Ascending aorta (tissue), 2 donors: ENCODE results near the gene PTPRN2. TPM values are rescaled to one million over a fixed set of nuclear protein-coding genes. Genes with fewer than 3 reads are reported as not detected.

Experiments
- DNase-seq, 2 donors: peaks; one replicate each; pipeline ENCODE4 v3.0.0-alpha.2; 2019; ENCODE audit warnings: low spot score in 2 of 2
- H3K27ac ChIP-seq, 2 donors: fragments of 200-600 bp; sonication (generic); one replicate each; pipeline ENCODE4 v1.5.1; 2016 to 2017; ENCODE audit warnings: mild to moderate bottlenecking in 1 of 2
- H3K27me3 ChIP-seq: fragments of 200-600 bp; sonication (generic); one replicate; pipeline ENCODE4 v1.5.1; 2017
- H3K36me3 ChIP-seq, 2 donors: fragments of 200-600 bp; sonication (generic); one replicate each; pipeline ENCODE4 v1.5.1; 2016
- H3K4me1 ChIP-seq, 2 donors: fragments of 200-600 bp; sonication (generic); one replicate each; pipeline ENCODE4 v1.5.1; 2016 to 2017; ENCODE audit warnings: mild to moderate bottlenecking in 1 of 2
- H3K4me3 ChIP-seq, 2 donors: fragments of 200-600 bp; sonication (generic); one replicate each; pipeline ENCODE4 v1.5.1; 2016 to 2017; ENCODE audit warnings: mild to moderate bottlenecking in 1 of 2
- H3K9me3 ChIP-seq, 2 donors: fragments of 200-600 bp; sonication (generic); one replicate each; pipeline ENCODE4 v1.5.1; 2016
- CTCF ChIP-seq, 3 experiments: fragments of 200-600 bp in 2 of 3; fragments of 450-650 bp in 1 of 3; sonication (generic) in 2 of 3; IDR thresholded peaks; one replicate each; pipeline ENCODE4 v1.5.1; 2016 to 2019; ENCODE audit warnings: antibody characterized with exemption in 3 of 3, mild to moderate bottlenecking in 1 of 3, moderate library complexity in 1 of 3
- intact Hi-C: fragments of 100-400 bp; cut with DNase I; formaldehyde crosslinking; loops from one replicate; pipeline ENCODE4 v1.15.1; 2023
- total RNA-seq: library from RNA; depleted of rRNA; stranded (reverse); fragments of >200 nt; gene quantifications from one replicate; pipeline ENCODE4 v1.1.0, GENCODE V29; 2016

The PTPRN2 gene
- total RNA-seq, 1 donor from 2014 or later, result 7.3 TPM

GRCh38 chr7:158076215-158076614, 511.4 kb downstream of the PTPRN2 start:
- intact Hi-C loops, result no loop called here
- no peaks in the 10 kb centered on the region for H3K27me3 ChIP-seq

GRCh38 chr7:158075633-158076001, 512.0 kb downstream of the PTPRN2 start:
- Histone ChIP-seq H3K4me3 (no peak overlapping the region), H3K27me3 (no peaks in the 10 kb centered on the region), H3K9me3 (no peaks in the 10 kb centered on the region), H3K27ac (no peak overlapping the region), H3K36me3 (no peaks in the 10 kb centered on the region), H3K4me1 (no peaks in the 10 kb centered on the region)
- no peak for DNase-seq
- intact Hi-C loops, result no loop called here
- no peak for TF ChIP-seq CTCF (IDR thresholded peaks at IDR 0.05)

More at GRCh38 chr7:158076215-158076614, 511.4 kb downstream of the PTPRN2 start:
- no peak for DNase-seq
- Histone ChIP-seq H3K4me1 (no peaks in the 10 kb centered on the region), H3K9me3 (no peaks in the 10 kb centered on the region), H3K27ac (no peak overlapping the region), H3K36me3 (no peaks in the 10 kb centered on the region), H3K4me3 (no peak overlapping the region)
- TF ChIP-seq CTCF (IDR thresholded peaks at IDR 0.05), result no peak

DNA sequence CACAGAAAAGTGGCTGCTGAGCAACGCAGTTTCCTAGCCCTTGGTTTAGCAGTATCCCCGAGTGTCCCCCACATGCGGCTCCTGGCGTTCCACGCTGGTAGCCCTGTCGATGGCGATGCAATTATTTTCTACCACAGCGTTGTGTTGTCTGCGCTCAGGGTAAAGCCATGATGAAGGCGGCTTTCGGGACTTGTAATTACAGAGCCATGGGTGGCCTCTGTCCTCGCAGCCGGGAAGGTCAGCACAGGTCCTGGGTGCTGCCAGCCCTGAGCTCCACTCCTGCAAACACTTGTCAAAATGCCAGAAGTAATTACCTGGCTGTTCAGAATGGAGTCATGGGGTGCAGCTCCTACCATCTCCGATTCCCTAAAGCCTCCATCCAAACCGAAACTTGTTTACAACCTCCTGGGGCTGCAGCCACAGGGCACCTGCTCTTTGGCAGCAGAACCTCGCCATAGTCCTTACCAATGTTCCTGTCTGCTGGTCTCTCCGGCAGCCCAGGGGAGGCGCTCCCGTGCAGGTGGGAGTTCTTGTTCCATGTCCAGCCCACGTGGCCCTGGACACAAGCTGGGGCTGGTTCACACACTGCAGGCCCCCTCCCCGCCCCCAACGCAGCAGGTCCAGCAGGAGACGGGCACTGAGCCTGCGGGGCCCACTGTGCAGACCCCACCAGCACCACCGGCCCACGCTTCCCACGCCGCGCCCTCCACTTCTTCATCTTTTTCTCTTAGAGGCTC, 512.6 kb downstream of the PTPRN2 start:
- intact Hi-C loops, result no loop called here

GRCh38 chr7:158073845-158074840, 513.5 kb downstream of the PTPRN2 start:
- H3K4me1 ChIP-seq, result no peaks in the 10 kb centered on the region
- H3K36me3 ChIP-seq, result no peaks in the 10 kb centered on the region
- no peaks in the 10 kb centered on the region for H3K27me3 ChIP-seq
- no peak for TF ChIP-seq CTCF (IDR thresholded peaks at IDR 0.05)
- no peak overlapping the region for H3K27ac ChIP-seq
- H3K4me3 ChIP-seq, result no peak overlapping the region
- no peak for DNase-seq
- intact Hi-C loops, result no loop called here
- no peaks in the 10 kb centered on the region for H3K9me3 ChIP-seq

More for the DNA sequence above, 512.6 kb downstream of the PTPRN2 start:
- TF ChIP-seq CTCF (IDR thresholded peaks at IDR 0.05), result no peak
- no peaks in the 10 kb centered on the region for H3K4me1 ChIP-seq
- H3K9me3 ChIP-seq, result no peaks in the 10 kb centered on the region
- no peaks in the 10 kb centered on the region for H3K36me3 ChIP-seq
- no peak for DNase-seq
- no peaks in the 10 kb centered on the region for H3K27me3 ChIP-seq
- no peak overlapping the region for H3K4me3 ChIP-seq
- H3K27ac ChIP-seq, result no peak overlapping the region

DNA sequence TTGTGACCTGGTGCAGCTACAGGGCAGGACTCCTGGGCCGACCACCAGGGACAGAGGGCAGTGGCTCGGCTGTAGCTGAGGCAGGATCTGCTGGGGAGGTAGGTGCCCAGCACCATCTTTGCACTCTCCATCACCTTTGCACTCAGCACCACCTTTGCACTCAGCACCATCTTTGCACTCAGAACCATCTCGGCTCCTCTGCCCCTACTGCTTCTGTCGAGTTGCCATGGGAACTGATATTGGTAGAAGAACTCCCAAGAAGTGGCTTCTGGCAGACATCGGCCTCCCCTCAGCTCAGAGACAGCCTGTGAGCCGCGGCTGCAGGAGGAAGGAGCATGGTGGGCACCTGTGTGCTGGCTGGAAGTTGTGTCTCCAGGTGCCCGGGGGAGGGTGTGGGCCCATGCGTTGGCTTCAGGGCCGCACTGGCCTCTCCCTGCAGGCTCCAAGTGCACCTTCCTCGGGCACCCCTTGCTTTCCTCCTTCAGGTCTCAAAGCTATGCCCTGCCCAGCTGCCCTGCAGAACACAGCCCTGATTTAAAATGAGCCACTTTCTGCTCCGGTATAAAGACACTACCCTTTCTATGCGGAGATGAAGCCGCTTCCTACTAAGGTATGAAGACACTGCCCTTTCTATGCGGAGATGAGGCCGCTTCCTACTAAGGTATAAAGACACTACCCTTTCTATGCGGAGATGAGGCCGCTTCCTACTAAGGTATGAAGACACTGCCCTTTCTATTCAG, 514.5 kb downstream of the PTPRN2 start:
- no peaks in the 10 kb centered on the region for H3K27me3 ChIP-seq
- DNase-seq, result no peak
- H3K36me3 ChIP-seq, result no peaks in the 10 kb centered on the region
- intact Hi-C loops, result no loop called here
- no peaks in the 10 kb centered on the region for H3K9me3 ChIP-seq
- H3K4me3 ChIP-seq, result no peak overlapping the region
- no peak for TF ChIP-seq CTCF (IDR thresholded peaks at IDR 0.05)
- no peaks in the 10 kb centered on the region for H3K4me1 ChIP-seq
- no peak overlapping the region for H3K27ac ChIP-seq
